Tibial nerve (tissue), 4 donors: Measurements from ENCODE around the gene SLC2A6. TPM values are rescaled to one million over a fixed set of nuclear protein-coding genes. Genes with fewer than 3 reads are reported as not detected.

Experiments used
- DNase-seq, 2 donors: peaks; one replicate each; pipeline ENCODE4 v3.0.0-alpha.2; 2019; ENCODE audit warnings: low spot score in 2 of 2
- H3K27ac ChIP-seq, 4 donors: fragments of 200-600 bp; sonication (generic) in 3 of 4; one replicate each; pipeline ENCODE4 v1.5.1; 2017 to 2019; ENCODE audit warnings: mild to moderate bottlenecking in 1 of 4
- H3K27me3 ChIP-seq, 2 donors: fragments of 200-600 bp; sonication (generic) in 1 of 2; one replicate each; pipeline versions ENCODE4 v1.5.1 to v1.6.0; 2017 to 2019
- H3K36me3 ChIP-seq, 3 donors: fragments of 200-600 bp; sonication (generic); one replicate each; pipeline ENCODE4 v1.5.1; 2018 to 2019
- H3K4me1 ChIP-seq, 4 donors: fragments of 200-600 bp; sonication (generic) in 3 of 4; one replicate each; pipeline ENCODE4 v1.5.1; 2017 to 2019
- H3K4me3 ChIP-seq, 4 donors: fragments of 200-600 bp; sonication (generic) in 3 of 4; one replicate each; pipeline ENCODE4 v1.5.1; 2017 to 2019; ENCODE audit warnings: mild to moderate bottlenecking in 1 of 4, moderate library complexity in 1 of 4
- H3K9me3 ChIP-seq, 4 donors: fragments of 200-600 bp; sonication (generic) in 3 of 4; one replicate each; pipeline ENCODE4 v1.5.1; 2017 to 2019
- EP300 ChIP-seq, 2 donors: sonication (generic); formaldehyde crosslinking; IDR thresholded peaks; one replicate each; pipeline ENCODE4 v1.6.1; 2017; ENCODE audit warnings: antibody characterized with exemption in 2 of 2, mild to moderate bottlenecking in 1 of 2
- POLR2A ChIP-seq, 2 donors: fragments of 450-650 bp; IDR thresholded peaks; one replicate each; pipeline ENCODE4 v1.6.1; 2017; ENCODE audit warnings: antibody characterized with exemption in 2 of 2, mild to moderate bottlenecking in 2 of 2, moderate library complexity in 2 of 2
- WGBS, 2 donors: methylation state at CpG; one replicate each; pipeline ENCODE4 v1.1.5; 2018; 5-methylcytosine and 5-hydroxymethylcytosine counted together
- total RNA-seq, 4 donors: library from RNA; depleted of rRNA; stranded (reverse); fragments of >200 nt; gene quantifications; one replicate each; pipeline ENCODE4 v1.1.0, GENCODE V29; 2016
- TF ChIP-seq, protein P1 (sequence below), 5 experiments: fragments of 200-600 bp in 3 of 5; fragments of 450-650 bp in 2 of 5; sonication (generic) in 3 of 5; IDR thresholded peaks; one replicate each; pipeline ENCODE4 v1.5.1; 2016 to 2019; ENCODE audit warnings: antibody characterized with exemption in 5 of 5, mild to moderate bottlenecking in 3 of 5, moderate library complexity in 2 of 5

The SLC2A6 gene
- total RNA-seq, 4 donors from 2014 or later = 2.1 to 6.3 (median 3.0) TPM

DNA sequence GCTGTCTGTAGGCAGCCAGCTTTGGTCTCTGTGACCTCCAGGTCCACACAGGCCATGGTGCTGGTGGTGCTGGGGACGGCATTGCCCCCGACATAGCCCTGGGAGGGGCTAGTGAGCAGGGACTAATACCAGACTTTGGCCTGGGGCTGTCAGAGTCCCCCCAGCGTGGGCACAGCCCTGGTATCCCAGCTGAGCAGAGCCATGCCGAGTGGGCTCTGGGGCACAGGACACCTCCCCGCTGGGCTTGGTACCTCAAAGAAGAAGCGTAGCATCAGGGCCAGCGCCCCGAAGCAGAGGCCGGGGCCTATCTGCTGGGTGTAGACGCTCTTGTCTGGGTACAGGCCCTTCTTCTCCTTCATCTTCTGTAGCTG lies 36.3 kb upstream of the SLC2A6 start:
- no peaks in the 10 kb centered on the region for H3K9me3 ChIP-seq
- 72 to 88% methylated on average over 2 to 7 of the region's 10 CpGs for WGBS, 2 donors
- no peak for TF ChIP-seq POLR2A (IDR thresholded peaks at IDR 0.05)
- TF ChIP-seq EP300 (IDR thresholded peaks at IDR 0.05) = no peak
- TF ChIP-seq, protein P1, sequence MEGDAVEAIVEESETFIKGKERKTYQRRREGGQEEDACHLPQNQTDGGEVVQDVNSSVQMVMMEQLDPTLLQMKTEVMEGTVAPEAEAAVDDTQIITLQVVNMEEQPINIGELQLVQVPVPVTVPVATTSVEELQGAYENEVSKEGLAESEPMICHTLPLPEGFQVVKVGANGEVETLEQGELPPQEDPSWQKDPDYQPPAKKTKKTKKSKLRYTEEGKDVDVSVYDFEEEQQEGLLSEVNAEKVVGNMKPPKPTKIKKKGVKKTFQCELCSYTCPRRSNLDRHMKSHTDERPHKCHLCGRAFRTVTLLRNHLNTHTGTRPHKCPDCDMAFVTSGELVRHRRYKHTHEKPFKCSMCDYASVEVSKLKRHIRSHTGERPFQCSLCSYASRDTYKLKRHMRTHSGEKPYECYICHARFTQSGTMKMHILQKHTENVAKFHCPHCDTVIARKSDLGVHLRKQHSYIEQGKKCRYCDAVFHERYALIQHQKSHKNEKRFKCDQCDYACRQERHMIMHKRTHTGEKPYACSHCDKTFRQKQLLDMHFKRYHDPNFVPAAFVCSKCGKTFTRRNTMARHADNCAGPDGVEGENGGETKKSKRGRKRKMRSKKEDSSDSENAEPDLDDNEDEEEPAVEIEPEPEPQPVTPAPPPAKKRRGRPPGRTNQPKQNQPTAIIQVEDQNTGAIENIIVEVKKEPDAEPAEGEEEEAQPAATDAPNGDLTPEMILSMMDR (IDR thresholded peaks at IDR 0.05) = no peak
- peak overlapping the region in 1 of 4 donors; percentile 49 for H3K27ac ChIP-seq
- no peaks in the 10 kb centered on the region for H3K36me3 ChIP-seq
- H3K4me1 ChIP-seq = peaks cover 0 to 38% (median 7%) of the 10 kb centered on the region in 4 donors
- peaks cover 0 to 3% of the 10 kb centered on the region in 2 donors for H3K27me3 ChIP-seq
- DNase-seq = no peak
- H3K4me3 ChIP-seq = no peak overlapping the region

DNA sequence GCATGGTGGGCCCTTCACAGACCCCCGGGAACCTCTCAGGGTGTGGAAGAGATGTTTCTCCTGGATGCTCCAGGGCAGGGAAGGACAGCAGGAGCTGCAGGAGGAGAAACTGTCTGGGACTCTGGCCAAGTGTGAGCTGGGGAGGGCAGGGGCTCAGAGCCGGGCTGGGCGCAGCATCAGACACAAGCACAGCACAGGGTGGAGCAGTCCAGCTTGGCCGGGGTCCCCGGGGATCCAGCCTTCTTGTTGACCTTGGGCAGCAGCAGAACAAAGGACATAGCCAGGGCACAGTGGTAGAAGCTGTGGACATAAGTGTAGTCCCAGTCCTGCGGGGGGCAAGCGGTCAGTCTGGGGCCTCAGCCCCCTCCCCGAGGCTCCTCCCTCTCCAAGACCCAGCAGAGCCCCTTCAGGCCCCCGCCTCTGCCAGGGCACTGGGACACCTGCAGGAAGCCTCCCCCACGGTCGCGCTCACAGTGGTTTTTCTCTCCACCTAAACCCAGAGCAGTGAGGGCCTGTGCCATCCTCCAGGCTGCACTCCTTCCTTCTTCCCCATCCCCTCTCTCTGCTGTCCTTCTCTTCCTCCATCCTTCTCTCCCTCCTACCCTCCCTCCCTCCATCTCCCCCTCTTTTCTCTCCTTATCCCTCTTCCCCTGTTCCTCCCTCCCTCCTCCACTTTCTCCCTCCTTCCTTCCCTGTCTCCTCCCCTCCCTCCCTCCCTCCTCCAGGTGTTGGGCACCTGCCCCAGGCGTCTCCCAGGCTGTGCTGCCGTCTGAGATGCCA lies 35.8 kb upstream of the SLC2A6 start:
- H3K9me3 ChIP-seq = no peaks in the 10 kb centered on the region
- H3K36me3 ChIP-seq = no peaks in the 10 kb centered on the region
- H3K4me3 ChIP-seq = no peak overlapping the region
- peak overlapping the region in 1 of 4 donors; percentile 49 for H3K27ac ChIP-seq
- peaks cover 0 to 44% (median 10%) of the 10 kb centered on the region in 4 donors for H3K4me1 ChIP-seq
- DNase-seq = peak in 1 of 2 donors; percentile 58
- TF ChIP-seq POLR2A (IDR thresholded peaks at IDR 0.05) (no peak), EP300 (IDR thresholded peaks at IDR 0.05) (no peak)
- TF ChIP-seq, protein P1 (IDR thresholded peaks at IDR 0.05) = no peak
- 28 to 38% methylated on average over 13 of the region's 14 CpGs for WGBS, 2 donors
- peaks cover 0 to 3% of the 10 kb centered on the region in 2 donors for H3K27me3 ChIP-seq

DNA sequence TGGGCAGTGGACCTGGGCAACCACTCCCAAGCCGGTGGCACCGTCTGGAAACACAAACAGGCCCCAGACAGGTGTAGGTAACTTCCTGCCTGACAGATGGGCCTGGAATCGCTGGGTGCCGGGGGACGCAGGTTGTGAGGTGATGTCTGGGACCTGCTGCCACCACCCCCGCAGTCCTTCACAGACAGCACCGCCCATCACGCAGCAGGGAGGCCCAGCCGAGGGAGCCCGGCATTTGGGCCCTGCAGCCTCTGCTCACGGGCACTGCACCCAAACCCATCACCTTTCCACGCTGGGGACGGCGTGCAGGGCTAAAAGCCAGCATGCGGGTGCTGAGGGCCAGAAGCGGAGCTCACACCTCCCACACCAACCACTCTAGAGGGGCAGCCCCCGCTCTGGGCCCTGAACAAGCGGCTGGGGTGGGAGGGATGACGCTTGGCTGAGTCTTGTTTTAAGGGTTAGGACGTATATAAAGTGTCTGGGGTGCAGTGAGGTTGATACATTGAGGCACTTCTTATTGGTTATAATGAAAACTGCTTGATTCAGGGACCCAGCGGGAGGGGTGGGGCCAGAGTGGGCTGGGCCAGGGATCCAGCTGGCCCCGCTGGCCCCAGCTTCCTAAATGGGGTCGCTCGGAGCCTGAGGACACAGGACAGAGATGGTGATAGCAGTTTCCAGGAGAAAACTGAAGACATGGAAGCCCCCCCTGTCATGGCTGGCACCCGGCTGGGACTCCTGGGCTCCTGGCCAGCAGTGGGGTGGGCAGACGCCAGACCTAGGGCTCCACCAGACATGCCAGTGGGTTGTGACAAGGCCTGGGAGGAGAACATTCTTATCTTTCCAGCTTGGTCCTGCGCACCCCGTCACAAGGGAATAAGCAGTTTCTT lies 34.6 kb upstream of the SLC2A6 start:
- no peak for DNase-seq
- Histone ChIP-seq H3K9me3 (no peaks in the 10 kb centered on the region), H3K4me1 (peaks cover 0 to 54% (median 17%) of the 10 kb centered on the region in 4 donors), H3K36me3 (no peaks in the 10 kb centered on the region), H3K27me3 (peaks cover 0 to 3% of the 10 kb centered on the region in 2 donors), H3K27ac (no peak overlapping the region), H3K4me3 (no peak overlapping the region)
- 62 to 65% methylated on average over 18 to 22 of the region's 28 CpGs for WGBS, 2 donors
- no peak for TF ChIP-seq POLR2A (IDR thresholded peaks at IDR 0.05)

DNA sequence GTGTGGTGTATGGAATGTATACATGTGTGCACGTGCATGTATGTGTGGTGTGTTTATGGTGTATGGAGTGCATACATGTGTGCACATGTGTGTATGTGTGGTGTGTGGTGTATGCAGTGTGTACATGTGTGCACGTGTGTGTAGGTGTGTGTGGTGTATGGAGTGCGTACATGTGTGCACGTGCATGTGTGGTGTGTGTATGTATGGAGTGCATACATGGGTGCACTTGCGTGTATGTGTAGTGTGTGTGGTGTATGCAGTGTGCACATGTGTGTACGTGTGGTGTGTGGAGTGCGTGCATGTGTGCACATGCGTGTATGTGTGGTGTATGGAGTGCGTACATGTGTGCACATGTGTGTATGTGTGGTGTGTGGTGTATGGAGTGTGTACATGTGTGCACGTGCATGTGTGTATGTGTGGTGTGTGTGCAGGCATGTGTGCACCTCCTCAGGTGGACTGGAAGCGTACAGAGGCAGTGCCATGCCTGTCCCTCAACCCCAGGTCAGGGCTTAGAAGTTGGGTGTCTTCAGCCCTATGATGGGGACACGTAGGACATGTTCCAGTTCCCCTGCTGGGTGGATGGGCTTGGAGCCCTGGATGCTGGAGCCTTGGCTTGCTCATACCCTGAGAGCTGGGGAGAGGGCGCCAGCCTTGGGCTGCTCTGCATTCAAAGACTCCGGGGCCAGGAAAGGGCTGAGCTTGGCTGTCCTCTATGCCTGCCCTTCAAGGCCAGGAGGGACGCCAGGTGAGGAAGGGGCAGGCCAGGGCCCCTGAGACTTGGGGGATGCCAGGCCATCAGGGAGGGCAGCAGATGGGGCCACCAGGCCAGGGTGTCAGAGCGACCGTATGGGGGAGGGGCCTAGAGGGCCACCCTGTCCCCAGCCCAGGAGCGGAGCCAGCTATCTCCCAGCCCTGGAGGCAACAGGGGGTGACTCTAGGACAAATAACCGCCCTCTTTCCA lies 33.6 kb upstream of the SLC2A6 start:
- no peak for DNase-seq
- WGBS, 2 donors = 88 to 94% methylated on average over 17 to 18 of the region's 19 CpGs
- Histone ChIP-seq H3K36me3 (no peaks in the 10 kb centered on the region), H3K27me3 (no peaks in the 10 kb centered on the region), H3K27ac (no peak overlapping the region), H3K4me1 (peaks cover 0 to 54% (median 17%) of the 10 kb centered on the region in 4 donors), H3K4me3 (no peak overlapping the region), H3K9me3 (no peaks in the 10 kb centered on the region)
- TF ChIP-seq, protein P1 (IDR thresholded peaks at IDR 0.05) = no peak
- no peak for TF ChIP-seq EP300 (IDR thresholded peaks at IDR 0.05)
- TF ChIP-seq POLR2A (IDR thresholded peaks at IDR 0.05) = no peak

DNA sequence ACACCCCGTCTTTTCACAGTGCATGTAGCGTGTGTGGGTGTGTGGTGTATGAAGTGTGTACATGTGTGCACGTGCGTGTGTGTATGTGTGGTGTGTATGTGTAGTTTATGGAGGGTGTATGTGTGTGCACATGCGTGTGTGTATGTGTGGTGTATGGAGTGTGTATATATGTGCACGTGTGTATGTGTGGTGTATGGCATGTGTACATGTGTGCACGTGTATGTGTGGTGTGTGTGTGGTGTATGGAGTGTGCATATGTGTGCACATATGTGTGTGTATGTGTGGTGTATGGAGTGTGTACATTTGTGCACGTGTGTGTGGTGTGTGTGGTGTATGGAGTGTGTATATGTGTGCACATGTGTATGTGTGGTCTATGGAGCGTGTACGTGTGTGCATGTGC lies 32.7 kb upstream of the SLC2A6 start:
- TF ChIP-seq, protein P1 (IDR thresholded peaks at IDR 0.05) = no peak
- TF ChIP-seq POLR2A (IDR thresholded peaks at IDR 0.05) = no peak
- TF ChIP-seq EP300 (IDR thresholded peaks at IDR 0.05) = no peak
- H3K4me3 ChIP-seq = no peak overlapping the region
- DNase-seq = no peak
- H3K36me3 ChIP-seq = no peaks in the 10 kb centered on the region
- no peak overlapping the region for H3K27ac ChIP-seq
- WGBS, 2 donors = 92 to 93% methylated on average over 10 of the region's 10 CpGs
- H3K27me3 ChIP-seq = no peaks in the 10 kb centered on the region
- no peaks in the 10 kb centered on the region for H3K9me3 ChIP-seq
- peaks cover 0 to 57% (median 20%) of the 10 kb centered on the region in 4 donors for H3K4me1 ChIP-seq
